Esophagus muscularis mucosa (tissue), 4 donors: Measurements from ENCODE around the gene POLN. TPM values are rescaled to one million over a fixed set of nuclear protein-coding genes. Genes with fewer than 3 reads are reported as not detected.

Experiments used
- DNase-seq: peaks from one replicate; pipeline ENCODE4 v3.0.0-alpha.2; 2017; ENCODE audit errors: extremely low spot score
- H3K27ac ChIP-seq, 4 donors: fragments of 200-600 bp; sonication (generic); replicated peaks in 1 of 4; 1 replicate in 3 of 4; 2 replicates in 1 of 4; pipeline ENCODE4 v1.5.1; 2016 to 2019; ENCODE audit warnings: mild to moderate bottlenecking in 1 of 4
- H3K27me3 ChIP-seq, 4 donors: fragments of 200-600 bp; sonication (generic); one replicate each; pipeline versions ENCODE4 v1.5.1 to v1.6.0; 2016 to 2019
- H3K36me3 ChIP-seq, 4 donors: fragments of 200-600 bp; sonication (generic); one replicate each; pipeline ENCODE4 v1.5.1; 2016 to 2019
- H3K4me1 ChIP-seq, 4 donors: fragments of 200-600 bp; sonication (generic); one replicate each; pipeline ENCODE4 v1.5.1; 2016 to 2019
- H3K4me3 ChIP-seq, 4 donors: fragments of 200-600 bp; sonication (generic); 1 replicate in 2 of 4; 2 replicates in 2 of 4; pipeline ENCODE4 v1.5.1; 2016 to 2019; ENCODE audit warnings: mild to moderate bottlenecking in 4 of 4, moderate library complexity in 1 of 4
- H3K9me3 ChIP-seq, 4 donors: fragments of 200-600 bp; sonication (generic); 1 replicate in 3 of 4; 2 replicates in 1 of 4; pipeline ENCODE4 v1.5.1; 2016 to 2019
- CTCF ChIP-seq, 3 experiments: fragments of 200-600 bp in 2 of 3; fragments of 450-650 bp in 1 of 3; sonication (generic) in 2 of 3; IDR thresholded peaks; one replicate each; pipeline ENCODE4 v1.5.1; 2017 to 2019; ENCODE audit warnings: antibody characterized with exemption in 3 of 3, mild to moderate bottlenecking in 2 of 3, moderate library complexity in 1 of 3
- EP300 ChIP-seq: sonication (generic); formaldehyde crosslinking; IDR thresholded peaks from one replicate; pipeline ENCODE4 v1.6.1; 2017; ENCODE audit warnings: antibody characterized with exemption
- POLR2A ChIP-seq: fragments of 450-650 bp; IDR thresholded peaks from one replicate; pipeline ENCODE4 v1.6.1; 2017; ENCODE audit warnings: antibody characterized with exemption, moderate library complexity, mild to moderate bottlenecking, low read depth
- POLR2AphosphoS5 ChIP-seq, 2 donors: sonication (generic); formaldehyde crosslinking; IDR thresholded peaks; one replicate each; pipeline ENCODE4 v1.6.1; 2017; ENCODE audit warnings: antibody characterized with exemption in 2 of 2
- WGBS: methylation state at CpG from one replicate; pipeline ENCODE4 v1.1.5; 2018; 5-methylcytosine and 5-hydroxymethylcytosine counted together
- intact Hi-C: fragments of 100-400 bp; cut with DNase I; formaldehyde crosslinking; loops from one replicate; pipeline ENCODE4 v1.15.1; 2023
- total RNA-seq, 4 donors: library from RNA; depleted of rRNA; stranded (reverse); fragments of >200 nt; gene quantifications; one replicate each; pipeline versions ENCODE4 v1.1.0 to v1.2.1, GENCODE V29; 2016

The POLN gene
- total RNA-seq, 4 donors from 2014 or later = 1.2 to 3.3 (median 2.7) TPM

- H3K36me3 ChIP-seq = peaks cover 0 to 3% (median under 1%) of the 10 kb centered on the region in 4 donors
- no peak for TF ChIP-seq CTCF (IDR thresholded peaks at IDR 0.05)
- TF ChIP-seq POLR2A = no peak
- TF ChIP-seq POLR2AphosphoS5 (IDR thresholded peaks at IDR 0.05) = no peak
- no peak for TF ChIP-seq EP300
- 100% methylated on average over 1 of the region's 1 CpG for WGBS
- H3K9me3 ChIP-seq = peaks cover 0 to 9% (median 5%) of the 10 kb centered on the region in 4 donors
- intact Hi-C loops = no loop called here
- no peaks in the 10 kb centered on the region for H3K4me1 ChIP-seq
- no peak overlapping the region for H3K27ac ChIP-seq
- no peak for DNase-seq
- no peaks in the 10 kb centered on the region for H3K27me3 ChIP-seq
- H3K4me3 ChIP-seq = no peak overlapping the region
Measured at GRCh38 chr4:2178986-2179385, 62.9 kb downstream of the POLN start.

- Histone ChIP-seq H3K4me3 (no peak overlapping the region), H3K36me3 (peaks cover 0 to 6% (median 3%) of the 10 kb centered on the region in 4 donors), H3K4me1 (no peaks in the 10 kb centered on the region), H3K9me3 (peaks cover 0 to 7% (median 4%) of the 10 kb centered on the region in 4 donors), H3K27ac (no peak overlapping the region), H3K27me3 (no peaks in the 10 kb centered on the region)
- 86% methylated on average over 4 of the region's 4 CpGs for WGBS
- intact Hi-C loops = no loop called here
- TF ChIP-seq POLR2A = no peak
- TF ChIP-seq CTCF (IDR thresholded peaks at IDR 0.05) = no peak
- TF ChIP-seq POLR2AphosphoS5 (IDR thresholded peaks at IDR 0.05) = no peak
- TF ChIP-seq EP300 = no peak
- DNase-seq = peak; percentile 66
Measured at GRCh38 chr4:2177443-2178093, 64.4 kb downstream of the POLN start.

GRCh38 chr4:2175990-2176698, 65.8 kb downstream of the POLN start:
- TF ChIP-seq EP300 (no peak), POLR2A (no peak), POLR2AphosphoS5 (IDR thresholded peaks at IDR 0.05) (no peak), CTCF (IDR thresholded peaks at IDR 0.05) (no peak)
- Histone ChIP-seq H3K36me3 (peaks cover 0 to 6% (median 3%) of the 10 kb centered on the region in 4 donors), H3K9me3 (no peaks in the 10 kb centered on the region), H3K27me3 (no peaks in the 10 kb centered on the region), H3K4me3 (no peak overlapping the region), H3K4me1 (no peaks in the 10 kb centered on the region), H3K27ac (no peak overlapping the region)
- 86% methylated on average over 9 of the region's 9 CpGs for WGBS
- DNase-seq = peak; percentile 3
- intact Hi-C loops = no loop called here

- H3K9me3 ChIP-seq = no peaks in the 10 kb centered on the region
- no peak for TF ChIP-seq POLR2AphosphoS5 (IDR thresholded peaks at IDR 0.05)
- intact Hi-C loops = no loop called here
- H3K27me3 ChIP-seq = no peaks in the 10 kb centered on the region
- H3K27ac ChIP-seq = no peak overlapping the region
- H3K4me1 ChIP-seq = no peaks in the 10 kb centered on the region
- DNase-seq = no peak
- no peak overlapping the region for H3K4me3 ChIP-seq
- 96% methylated on average over 6 of the region's 6 CpGs for WGBS
- H3K36me3 ChIP-seq = peaks cover 0 to 22% (median 15%) of the 10 kb centered on the region in 4 donors
Measured at GRCh38 chr4:2174061-2174460, 67.9 kb downstream of the POLN start.

GRCh38 chr4:2172627-2173231, 69.2 kb downstream of the POLN start:
- intact Hi-C loops = no loop called here
- TF ChIP-seq POLR2AphosphoS5 (IDR thresholded peaks at IDR 0.05) (no peak), CTCF (IDR thresholded peaks at IDR 0.05) (no peak), EP300 (no peak), POLR2A (no peak)
- peaks cover 0 to 34% (median 20%) of the 10 kb centered on the region in 4 donors for H3K36me3 ChIP-seq

More at GRCh38 chr4:2172627-2173231, 69.2 kb downstream of the POLN start:
- Histone ChIP-seq H3K27ac (no peak overlapping the region), H3K27me3 (no peaks in the 10 kb centered on the region), H3K9me3 (no peaks in the 10 kb centered on the region), H3K4me1 (no peaks in the 10 kb centered on the region), H3K4me3 (no peak overlapping the region)
- WGBS = 89% methylated on average over 8 of the region's 8 CpGs
- no peak for DNase-seq
